Measurements from ENCODE around the gene TSPAN7. TPM values are rescaled to one million over a fixed set of nuclear protein-coding genes. Genes with fewer than 3 reads are reported as not detected.

The TSPAN7 gene
- total and polyA plus RNA-seq, 9 of the 15 experiments (the other 6 are each of a cell fraction or from before 2014, with no cell fraction given): 0.07 to 0.29 (median 0.12) TPM; not detected in 1

GRCh38 chrX:38634665-38635064 is 73.3 kb downstream of the TSPAN7 start (continued):
- TF ChIP-seq POLR2AphosphoS5 (IDR thresholded peaks at IDR 0.05; ENCODE audit: control insufficient read depth, insufficient read depth, low read depth, low read length) (peak; percentile 83), TRIM24 (IDR thresholded peaks at IDR 0.05) (peak; percentile 72 to 81), CBFA2T3 (IDR thresholded peaks at IDR 0.05) (peak; percentile 94), ZNF395 (CRISPR knock-in tag; IDR thresholded peaks at IDR 0.05) (0 out of 2 replicates have a peak, but pooled peaks have one; percentile 23), MBD2 (IDR thresholded peaks at IDR 0.05; ENCODE audit: borderline replicate concordance, low read depth) (0 out of 2 replicates have a peak, but pooled peaks have one; percentile 44), ARNT (IDR thresholded peaks at IDR 0.05) (0 out of 4 replicates have a peak, but pooled peaks of 1 of the 2 experiments have one; percentile 32), NRF1 (conservative IDR thresholded peaks at IDR 0.05 in 1 of 2, IDR thresholded peaks at IDR 0.05 in 1 of 2) (0 out of 4 replicates have a peak, but pooled peaks of 1 of the 2 experiments have one; percentile 28), CXXC5 (CRISPR knock-in tag; IDR thresholded peaks at IDR 0.05) (peak; percentile 54), FOS (IDR thresholded peaks at IDR 0.05; ENCODE audit: extremely low read depth, insufficient read length) (no peak), CTBP1 (IDR thresholded peaks at IDR 0.05; ENCODE audit: borderline replicate concordance) (peak; percentile 57; the same call in 1 of the 2 replicates)
- TF ChIP-seq, protein P1, sequence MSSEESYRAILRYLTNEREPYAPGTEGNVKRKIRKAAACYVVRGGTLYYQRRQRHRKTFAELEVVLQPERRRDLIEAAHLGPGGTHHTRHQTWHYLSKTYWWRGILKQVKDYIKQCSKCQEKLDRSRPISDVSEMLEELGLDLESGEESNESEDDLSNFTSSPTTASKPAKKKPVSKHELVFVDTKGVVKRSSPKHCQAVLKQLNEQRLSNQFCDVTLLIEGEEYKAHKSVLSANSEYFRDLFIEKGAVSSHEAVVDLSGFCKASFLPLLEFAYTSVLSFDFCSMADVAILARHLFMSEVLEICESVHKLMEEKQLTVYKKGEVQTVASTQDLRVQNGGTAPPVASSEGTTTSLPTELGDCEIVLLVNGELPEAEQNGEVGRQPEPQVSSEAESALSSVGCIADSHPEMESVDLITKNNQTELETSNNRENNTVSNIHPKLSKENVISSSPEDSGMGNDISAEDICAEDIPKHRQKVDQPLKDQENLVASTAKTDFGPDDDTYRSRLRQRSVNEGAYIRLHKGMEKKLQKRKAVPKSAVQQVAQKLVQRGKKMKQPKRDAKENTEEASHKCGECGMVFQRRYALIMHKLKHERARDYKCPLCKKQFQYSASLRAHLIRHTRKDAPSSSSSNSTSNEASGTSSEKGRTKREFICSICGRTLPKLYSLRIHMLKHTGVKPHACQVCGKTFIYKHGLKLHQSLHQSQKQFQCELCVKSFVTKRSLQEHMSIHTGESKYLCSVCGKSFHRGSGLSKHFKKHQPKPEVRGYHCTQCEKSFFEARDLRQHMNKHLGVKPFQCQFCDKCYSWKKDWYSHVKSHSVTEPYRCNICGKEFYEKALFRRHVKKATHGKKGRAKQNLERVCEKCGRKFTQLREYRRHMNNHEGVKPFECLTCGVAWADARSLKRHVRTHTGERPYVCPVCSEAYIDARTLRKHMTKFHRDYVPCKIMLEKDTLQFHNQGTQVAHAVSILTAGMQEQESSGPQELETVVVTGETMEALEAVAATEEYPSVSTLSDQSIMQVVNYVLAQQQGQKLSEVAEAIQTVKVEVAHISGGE (CRISPR knock-in tag; IDR thresholded peaks at IDR 0.05): 0 out of 6 replicates have a peak, but pooled peaks of 1 of the 3 experiments have one; percentile 29
